OCI-LY7 (cell line): Measurements from ENCODE around the gene RASGRP3. TPM values are rescaled to one million over a fixed set of nuclear protein-coding genes. Genes with fewer than 3 reads are reported as not detected.

Experiments used
- BruUV-seq: library from RNA; stranded (reverse); fragments of 400-500 nt; replicated peaks from 2 replicates; lab custom pipeline; 2021; lab: Mats Ljungman, UMichigan
- CTCF ChIA-PET: fragments of 300-600 bp; sonication (Branson Sonifier 250); formaldehyde crosslinking; loops from one replicate; lab custom pipeline; 2022; ENCODE audit warnings: antibody characterized with exemption; ENCODE audit not compliant: unreplicated experiment; lab: Charles Lee
- POLR2A ChIA-PET: fragments of 300-600 bp; sonication (Branson Sonifier 250); formaldehyde crosslinking; loops from one replicate; lab custom pipeline; 2022; ENCODE audit warnings: antibody characterized with exemption; lab: Charles Lee
- DNase-seq: peaks from one replicate; pipeline ENCODE4 v3.0.0-alpha.2; 2015; ENCODE audit warnings: low spot score
- H2AFZ ChIP-seq: fragments of 200-600 bp; sonication (generic), shearing (Covaris generic); 2 replicates; pipeline ENCODE4 v1.6.1; 2014; ENCODE audit warnings: mild to moderate bottlenecking, antibody characterized with exemption, low read length, moderate library complexity
- H3K27ac ChIP-seq: fragments of 200-600 bp; sonication (generic); 2 replicates; pipeline ENCODE4 v1.5.1; 2014; ENCODE audit warnings: mixed run types, low read depth, mild to moderate bottlenecking, moderate library complexity, low read length, inconsistent platforms; ENCODE audit not compliant: poor library complexity, severe bottlenecking
- H3K36me3 ChIP-seq: fragments of 200-600 bp; sonication (generic); 2 replicates; pipeline ENCODE4 v1.6.1; 2014; ENCODE audit warnings: mild to moderate bottlenecking, antibody characterized with exemption, low read length, moderate library complexity, mixed read lengths; ENCODE audit not compliant: insufficient read depth
- H3K4me1 ChIP-seq: fragments of 200-600 bp; sonication (generic); 2 replicates; pipeline ENCODE4 v1.5.1; 2014; ENCODE audit warnings: mild to moderate bottlenecking, low read length; ENCODE audit not compliant: insufficient read depth, poor library complexity, severe bottlenecking
- H3K4me2 ChIP-seq: fragments of 200-600 bp; sonication (generic); 2 replicates; pipeline ENCODE4 v1.6.1; 2014; ENCODE audit warnings: mild to moderate bottlenecking, low read length
- H3K4me3 ChIP-seq: fragments of 200-600 bp; sonication (generic); 2 replicates; pipeline ENCODE4 v1.5.1; 2014; ENCODE audit warnings: mild to moderate bottlenecking, low read depth, low read length; ENCODE audit not compliant: poor library complexity, severe bottlenecking
- H3K79me2 ChIP-seq: fragments of 200-600 bp; sonication (generic); 2 replicates; pipeline ENCODE4 v1.6.1; 2016; ENCODE audit warnings: low read depth, mild to moderate bottlenecking, low read length, moderate library complexity, mixed read lengths; ENCODE audit not compliant: insufficient read depth
- H3K9me2 ChIP-seq: fragments of 200-600 bp; sonication (generic); 2 replicates; pipeline ENCODE4 v1.6.1; 2016; ENCODE audit warnings: mild to moderate bottlenecking, low read length, mixed read lengths; ENCODE audit not compliant: insufficient read depth
- H3K9me3 ChIP-seq: fragments of 200-600 bp; sonication (generic); 2 replicates; pipeline ENCODE4 v1.6.1; 2014; ENCODE audit warnings: mild to moderate bottlenecking, mixed run types, low read length, mixed read lengths
- H4K20me1 ChIP-seq: fragments of 200-600 bp; sonication (generic); 2 replicates; pipeline ENCODE4 v1.6.1; 2014; ENCODE audit warnings: mild to moderate bottlenecking, antibody characterized with exemption, low read length, moderate library complexity, mixed read lengths; ENCODE audit not compliant: insufficient read depth
- EZH2phosphoT487 ChIP-seq: fragments of 200-600 bp; sonication (generic); IDR thresholded peaks from 2 replicates; pipeline ENCODE4 v1.6.1; 2018; ENCODE audit warnings: low read depth, borderline replicate concordance, mild to moderate bottlenecking, mixed run types, antibody characterized with exemption, low read length, moderate library complexity, mixed read lengths
- intact Hi-C: fragments of 100-400 bp; cut with micrococcal nuclease; formaldehyde crosslinking; loops from one replicate; pipeline ENCODE4 v1.10.0; 2022; ENCODE audit not compliant: unreplicated experiment
- total RNA-seq, 2 experiments: library from RNA; depleted of rRNA in 1 of 2; stranded (reverse); fragments of >200 nt in 1 of 2; shearing (Covaris generic) in 1 of 2; gene quantifications; 2 replicates each; pipeline ENCODE4 v1.2.3, GENCODE V29; 2014 to 2022
- TF ChIP-seq, protein P1 (sequence below): fragments of 200-600 bp; sonication (generic); conservative IDR thresholded peaks from 2 replicates; pipeline ENCODE4 v1.5.1; 2014; ENCODE audit warnings: mild to moderate bottlenecking, antibody characterized with exemption, low read length, moderate library complexity, mixed read lengths

RASGRP3 gene
- total RNA-seq, 2 experiments from 2014 or later, result 5.1 to 8.7 TPM

DNA sequence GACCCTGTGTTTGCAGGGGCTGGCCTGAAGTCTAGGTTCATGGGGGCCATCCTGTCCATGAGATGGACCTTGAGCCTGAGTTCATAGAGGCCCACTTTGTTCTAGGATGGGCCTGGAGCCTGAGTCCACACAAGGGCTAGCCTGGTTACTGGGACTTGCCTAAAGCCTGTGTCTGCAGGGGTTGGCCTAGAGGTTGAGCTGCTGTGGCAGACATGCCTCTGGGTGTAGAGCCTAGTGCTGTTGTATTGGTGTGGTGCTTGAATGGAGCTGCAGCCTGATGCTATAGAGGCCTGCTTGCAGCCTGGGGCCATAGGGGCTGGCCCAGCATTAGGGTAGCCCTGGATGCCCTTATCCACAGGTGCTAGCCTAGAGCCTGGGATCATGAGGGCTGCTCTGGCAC is 23.9 kb upstream of the RASGRP3 start:
- intact Hi-C loops, result no loop called here
- DNase-seq, result no peak
- POLR2A ChIA-PET, result no interaction called here
- Histone ChIP-seq H3K27ac (no peak overlapping the region), H3K4me2 (no peak overlapping the region), H3K4me3 (no peak overlapping the region), H3K36me3 (no peaks in the 10 kb centered on the region), H3K79me2 (no peaks in the 10 kb centered on the region), H4K20me1 (no peaks in the 10 kb centered on the region), H2AFZ (no peak overlapping the region), H3K9me2 (no peaks in the 10 kb centered on the region), H3K9me3 (peaks cover 14% of the 10 kb centered on the region; the same call in 1 of the 2 replicates), H3K4me1 (no peaks in the 10 kb centered on the region)
- CTCF ChIA-PET, result no interaction called here
- TF ChIP-seq EZH2phosphoT487, result no peak
- TF ChIP-seq, protein P1, sequence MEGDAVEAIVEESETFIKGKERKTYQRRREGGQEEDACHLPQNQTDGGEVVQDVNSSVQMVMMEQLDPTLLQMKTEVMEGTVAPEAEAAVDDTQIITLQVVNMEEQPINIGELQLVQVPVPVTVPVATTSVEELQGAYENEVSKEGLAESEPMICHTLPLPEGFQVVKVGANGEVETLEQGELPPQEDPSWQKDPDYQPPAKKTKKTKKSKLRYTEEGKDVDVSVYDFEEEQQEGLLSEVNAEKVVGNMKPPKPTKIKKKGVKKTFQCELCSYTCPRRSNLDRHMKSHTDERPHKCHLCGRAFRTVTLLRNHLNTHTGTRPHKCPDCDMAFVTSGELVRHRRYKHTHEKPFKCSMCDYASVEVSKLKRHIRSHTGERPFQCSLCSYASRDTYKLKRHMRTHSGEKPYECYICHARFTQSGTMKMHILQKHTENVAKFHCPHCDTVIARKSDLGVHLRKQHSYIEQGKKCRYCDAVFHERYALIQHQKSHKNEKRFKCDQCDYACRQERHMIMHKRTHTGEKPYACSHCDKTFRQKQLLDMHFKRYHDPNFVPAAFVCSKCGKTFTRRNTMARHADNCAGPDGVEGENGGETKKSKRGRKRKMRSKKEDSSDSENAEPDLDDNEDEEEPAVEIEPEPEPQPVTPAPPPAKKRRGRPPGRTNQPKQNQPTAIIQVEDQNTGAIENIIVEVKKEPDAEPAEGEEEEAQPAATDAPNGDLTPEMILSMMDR, result no peak
- BruUV-seq, result no TSS peak

DNA sequence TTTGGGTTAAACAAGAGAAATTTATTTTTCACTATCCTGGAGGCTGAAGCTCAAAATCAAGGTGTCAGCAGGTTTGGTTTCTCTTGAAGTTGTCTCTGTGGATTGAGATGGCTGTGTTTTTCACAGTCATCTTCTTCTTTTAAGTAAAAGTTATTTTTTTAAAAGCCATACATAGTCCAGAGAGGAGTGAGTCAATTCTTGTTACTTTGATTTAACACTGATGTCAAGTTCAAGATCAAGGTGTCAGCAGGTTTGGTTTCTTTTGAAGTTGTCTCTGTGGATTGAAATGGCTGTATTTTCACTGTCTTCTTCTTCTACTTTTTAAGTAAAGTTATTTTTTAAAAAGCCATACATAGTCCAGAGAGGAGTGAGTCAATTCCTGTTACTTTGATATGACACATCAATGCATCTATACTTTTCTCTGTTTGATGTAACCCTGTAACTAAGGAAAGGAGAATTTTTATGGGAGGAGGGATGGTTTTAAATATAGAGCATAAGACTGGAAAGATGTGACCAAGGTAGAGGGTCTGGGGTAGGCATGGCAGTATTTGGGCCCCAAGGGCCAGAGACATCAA is 22.5 kb upstream of the RASGRP3 start:
- DNase-seq, result no peak
- no peak overlapping the region for H3K4me3 ChIP-seq
- no peaks in the 10 kb centered on the region for H3K79me2 ChIP-seq
- TF ChIP-seq EZH2phosphoT487, result no peak
- TF ChIP-seq, protein P1, result no peak
- H2AFZ ChIP-seq, result no peak overlapping the region
- no TSS peak for BruUV-seq
- no peaks in the 10 kb centered on the region for H3K36me3 ChIP-seq
- CTCF ChIA-PET, result no interaction called here
- peaks cover 14% of the 10 kb centered on the region; the same call in 1 of the 2 replicates for H3K9me3 ChIP-seq
- H3K4me2 ChIP-seq, result no peak overlapping the region
- POLR2A ChIA-PET, result no interaction called here
- intact Hi-C loops, result no loop called here
- H3K4me1 ChIP-seq, result no peaks in the 10 kb centered on the region
- H3K9me2 ChIP-seq, result no peaks in the 10 kb centered on the region
- H3K27ac ChIP-seq, result no peak overlapping the region
- no peaks in the 10 kb centered on the region for H4K20me1 ChIP-seq

DNA sequence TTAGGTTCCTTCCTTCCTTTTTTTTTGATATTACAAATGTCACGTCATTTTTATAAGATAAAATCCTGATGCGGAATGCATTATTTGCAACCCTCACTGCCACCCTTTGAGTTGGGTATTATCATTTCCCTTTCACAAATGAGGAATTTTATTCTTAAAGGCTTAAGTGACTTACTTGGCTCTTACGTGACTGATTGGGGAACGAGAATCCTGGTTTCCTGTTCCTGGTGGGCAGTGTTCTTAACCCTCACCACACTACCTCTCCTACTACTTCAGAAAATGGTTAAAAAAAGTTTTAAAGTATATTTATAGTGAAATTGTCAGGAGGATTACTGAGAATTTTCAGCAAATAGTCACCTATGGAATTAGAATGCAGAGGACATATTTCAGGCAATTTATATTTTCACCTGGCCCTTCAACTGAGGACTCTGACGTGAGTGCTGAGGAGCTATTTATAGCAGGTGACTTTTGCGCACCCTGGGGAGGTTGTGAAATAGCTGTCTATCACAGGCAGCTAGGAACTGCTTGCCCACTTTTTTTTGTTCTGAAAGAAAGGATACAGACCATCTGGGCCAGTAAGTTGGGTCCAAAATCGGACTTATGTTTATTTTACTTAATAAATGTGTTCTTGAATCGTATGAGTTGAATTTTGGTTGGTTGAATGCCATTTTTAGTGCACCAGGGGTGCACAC is 18.7 kb upstream of the RASGRP3 start:
- H3K79me2 ChIP-seq, result no peaks in the 10 kb centered on the region
- H3K36me3 ChIP-seq, result no peaks in the 10 kb centered on the region
- H4K20me1 ChIP-seq, result no peaks in the 10 kb centered on the region
- TF ChIP-seq, protein P1, result no peak
- TF ChIP-seq EZH2phosphoT487, result no peak
- H3K4me3 ChIP-seq, result no peak overlapping the region
- BruUV-seq, result no TSS peak
- H3K4me2 ChIP-seq, result no peak overlapping the region
- CTCF ChIA-PET, result interaction anchor here (0.6 kb wide), 1 partner anchor 100 kb away, joined by 3 read pairs; no protein-coding TSS in a partner anchor
- intact Hi-C loops, result no loop called here
- H3K9me2 ChIP-seq, result no peaks in the 10 kb centered on the region
- POLR2A ChIA-PET, result no interaction called here
- no peak overlapping the region for H2AFZ ChIP-seq
- no peak for DNase-seq
- H3K27ac ChIP-seq, result no peak overlapping the region
- no peaks in the 10 kb centered on the region for H3K9me3 ChIP-seq
- H3K4me1 ChIP-seq, result no peaks in the 10 kb centered on the region
